Psoas muscle (tissue), 8 donors: Measurements from ENCODE around the gene EXOC2. TPM values are rescaled to one million over a fixed set of nuclear protein-coding genes. Genes with fewer than 3 reads are reported as not detected.

ENCODE experiments used
- ATAC-seq, 4 donors: fragments of 200-7000 bp; cut with Tn5 transposase; one replicate each; pipeline ENCODE4 v1.9.1; 2020; ENCODE audit warnings: moderate library complexity in 3 of 4, mild to moderate bottlenecking in 2 of 4
- DNase-seq, 2 donors: peaks; one replicate each; pipeline ENCODE4 v3.0.0-alpha.2; 2020
- H3K27ac ChIP-seq: fragments of 200-600 bp; one replicate; pipeline ENCODE4 v1.8.0; 2022
- H3K27me3 ChIP-seq, 3 donors: fragments of 200-600 bp in 1 of 3; one replicate each; pipeline versions ENCODE4 v1.6.1 to v1.8.0; 2013 to 2022; ENCODE audit warnings: low read length in 2 of 3, mild to moderate bottlenecking in 2 of 3, moderate library complexity in 1 of 3; ENCODE audit not compliant: insufficient read depth in 3 of 3
- H3K36me3 ChIP-seq, 2 donors: fragments of 200-600 bp in 1 of 2; one replicate each; pipeline versions ENCODE4 v1.6.1 to v1.8.0; 2013 to 2022; ENCODE audit warnings: low read depth in 1 of 2, mild to moderate bottlenecking in 1 of 2, moderate library complexity in 1 of 2; ENCODE audit not compliant: insufficient read depth in 1 of 2
- H3K4me1 ChIP-seq: fragments of 200-600 bp; one replicate; pipeline ENCODE4 v1.8.0; 2022
- H3K4me3 ChIP-seq: fragments of 200-600 bp; one replicate; pipeline ENCODE4 v1.8.0; 2022; ENCODE audit warnings: mild to moderate bottlenecking
- H3K9me3 ChIP-seq: fragments of 200-600 bp; one replicate; pipeline ENCODE4 v1.8.0; 2022
- CTCF ChIP-seq: fragments of 200-600 bp; IDR thresholded peaks from one replicate; pipeline ENCODE4 v1.8.0; 2022; ENCODE audit warnings: antibody characterized with exemption
- WGBS, 3 donors: extraction: QIAGEN DNeasy Blood & Tissue Kit; methylation state at CpG; one replicate each; pipeline versions ENCODE4 v1.1.6 to v1.1.7; 2013; 5-methylcytosine and 5-hydroxymethylcytosine counted together
- intact Hi-C, 2 donors: fragments of 100-400 bp; cut with DNase I; formaldehyde crosslinking; loops; one replicate each; pipeline versions ENCODE4 v1.11.0 to v1.14.2; 2022
- polyA plus RNA-seq, 3 donors: library from polyadenylated mRNA; stranded (reverse); fragments of 200-250 nt; gene quantifications; one replicate each; pipeline ENCODE4 v1.2.3, GENCODE V29; 2013
- total RNA-seq, 4 donors: library from RNA; stranded (reverse); fragmentation: NEBNext Ultra II Directional in 2 of 4; extraction: Animal tissue kit (Norgen Biotek cat#: 25700) in 2 of 4; gene quantifications; one replicate each; pipeline versions ENCODE4 v1.2.1 to v1.2.4, GENCODE V29; 2021 to 2023
- donor health status: healthy with polysubstance abuse.
- donor health status: DM: no; HTN: no; CAD: no; lungs with moderate emphysema.
- donor health status: Bipolar disorder and iron deficiency.
- donor health status: healthy.
- donor health status: DM: yes; HTN: yes; CAD: no.
- donor health status: DM: no; HTN: no; CAD: no.
- donor health status: DM: no; HTN: no; CAD: no.
- donor health status: DM: yes; HTN: yes; CAD: no.

EXOC2 gene
- total and polyA plus RNA-seq, 7 donors, result 5.7 to 15.9 (median 8.0) TPM

GRCh38 chr6:513058-513457 lies 179.9 kb downstream of the EXOC2 start:
- Histone ChIP-seq H3K36me3 (no peaks in the 10 kb centered on the region), H3K9me3 (peaks cover 3% of the 10 kb centered on the region), H3K27ac (no peak overlapping the region), H3K4me1 (no peaks in the 10 kb centered on the region), H3K27me3 (no peaks in the 10 kb centered on the region), H3K4me3 (no peak overlapping the region)
- WGBS, 3 donors, result 95 to 97% (median 96%) methylated on average over 15 of the region's 15 CpGs
- no peak for ATAC-seq
- TF ChIP-seq CTCF, result no peak
- no peak for DNase-seq
- intact Hi-C loops, result no loop called here

- 92 to 95% (median 92%) methylated on average over 12 of the region's 12 CpGs for WGBS, 3 donors
- ATAC-seq (no peak), DNase-seq (no peak)
- intact Hi-C loops, result no loop called here
- Histone ChIP-seq H3K27me3 (no peaks in the 10 kb centered on the region), H3K27ac (no peak overlapping the region), H3K36me3 (no peaks in the 10 kb centered on the region), H3K9me3 (no peaks in the 10 kb centered on the region), H3K4me3 (no peak overlapping the region), H3K4me1 (no peaks in the 10 kb centered on the region)
- TF ChIP-seq CTCF, result no peak
Observed at GRCh38 chr6:511488-512137, 181.3 kb downstream of the EXOC2 start.

- Histone ChIP-seq H3K27me3 (no peaks in the 10 kb centered on the region), H3K27ac (no peak overlapping the region), H3K9me3 (no peaks in the 10 kb centered on the region), H3K4me1 (no peaks in the 10 kb centered on the region), H3K4me3 (no peak overlapping the region), H3K36me3 (no peaks in the 10 kb centered on the region)
- no peak for TF ChIP-seq CTCF
- DNase-seq, result no peak
- 92 to 94% (median 93%) methylated on average over 4 of the region's 4 CpGs for WGBS, 3 donors
- intact Hi-C loops, result no loop called here
- no peak for ATAC-seq
Observed at GRCh38 chr6:509676-510075, 183.3 kb downstream of the EXOC2 start.

- intact Hi-C loops, result no loop called here
- 78 to 87% (median 86%) methylated on average over 3 of the region's 3 CpGs for WGBS, 3 donors
- TF ChIP-seq CTCF, result no peak
Observed at GRCh38 chr6:508614-509013, 184.3 kb downstream of the EXOC2 start.

GRCh38 chr6:508006-508405 lies 184.9 kb downstream of the EXOC2 start:
- Histone ChIP-seq H3K4me3 (no peak overlapping the region), H3K4me1 (no peaks in the 10 kb centered on the region), H3K27me3 (no peaks in the 10 kb centered on the region), H3K9me3 (no peaks in the 10 kb centered on the region), H3K27ac (no peak overlapping the region), H3K36me3 (no peaks in the 10 kb centered on the region)
- 84 to 95% (median 92%) methylated on average over 9 of the region's 9 CpGs for WGBS, 3 donors
- TF ChIP-seq CTCF, result no peak
- DNase-seq (no peak), ATAC-seq (no peak)
- intact Hi-C loops, result no loop called here

More at GRCh38 chr6:508614-509013, 184.3 kb downstream of the EXOC2 start:
- H3K27me3 ChIP-seq, result no peaks in the 10 kb centered on the region
- no peak for ATAC-seq
- H3K27ac ChIP-seq, result no peak overlapping the region
- DNase-seq, result no peak
- no peaks in the 10 kb centered on the region for H3K9me3 ChIP-seq
- H3K36me3 ChIP-seq, result no peaks in the 10 kb centered on the region
- no peak overlapping the region for H3K4me3 ChIP-seq
- no peaks in the 10 kb centered on the region for H3K4me1 ChIP-seq
